Measurements from ENCODE around the gene CA10.

CA10 gene

GRCh38 chr17:52048137-52048898 is 110.2 kb downstream of the CA10 start:
- no peak for DNase-seq (ENCODE audit: low spot score)

GRCh38 chr17:52047086-52047485 is 111.4 kb downstream of the CA10 start:
- no peak for DNase-seq (ENCODE audit: low spot score)

- DNase-seq (ENCODE audit: low spot score): no peak
Measured at GRCh38 chr17:52041123-52041617, 117.3 kb downstream of the CA10 start.

GRCh38 chr17:52036416-52036815 is 122.1 kb downstream of the CA10 start:
- no peak for DNase-seq (ENCODE audit: low spot score)

GRCh38 chr17:52035336-52035915 is 123.1 kb downstream of the CA10 start:
- peak; percentile 58 for DNase-seq (ENCODE audit: low spot score)

- DNase-seq (ENCODE audit: low spot score): no peak
Measured at GRCh38 chr17:52032454-52032853, 126.1 kb downstream of the CA10 start.

GRCh38 chr17:52030052-52030451 is 128.5 kb downstream of the CA10 start:
- DNase-seq (ENCODE audit: low spot score): no peak

- DNase-seq (ENCODE audit: low spot score): no peak
Measured at GRCh38 chr17:52027620-52028295, 130.8 kb downstream of the CA10 start.

GRCh38 chr17:52027081-52027480 is 131.4 kb downstream of the CA10 start:
- DNase-seq (ENCODE audit: low spot score): no peak

- no peak for DNase-seq (ENCODE audit: low spot score)
Measured at GRCh38 chr17:52026075-52026474, 132.4 kb downstream of the CA10 start.

GRCh38 chr17:52025236-52025635 is 133.3 kb downstream of the CA10 start:
- DNase-seq (ENCODE audit: low spot score): no peak

GRCh38 chr17:52024300-52024870 is 134.1 kb downstream of the CA10 start:
- no peak for DNase-seq (ENCODE audit: low spot score)

GRCh38 chr17:52011064-52011463 is 147.4 kb downstream of the CA10 start:
- no peak for DNase-seq (ENCODE audit: low spot score)

- DNase-seq (ENCODE audit: low spot score): no peak
Measured at GRCh38 chr17:51999654-52000053, 158.9 kb downstream of the CA10 start.

GRCh38 chr17:51997723-51998122 is 160.8 kb downstream of the CA10 start:
- no peak for DNase-seq (ENCODE audit: low spot score)

- DNase-seq (ENCODE audit: low spot score): no peak
Measured at GRCh38 chr17:51995797-51996403, 162.6 kb downstream of the CA10 start.

- no peak for DNase-seq (ENCODE audit: low spot score)
Measured at GRCh38 chr17:51992864-51993416, 165.6 kb downstream of the CA10 start.

- DNase-seq (ENCODE audit: low spot score): no peak
Measured at GRCh38 chr17:51971121-51971520, 187.4 kb downstream of the CA10 start.

GRCh38 chr17:51961689-51962088 is 196.8 kb downstream of the CA10 start:
- no peak for DNase-seq (ENCODE audit: low spot score)

- DNase-seq (ENCODE audit: low spot score): no peak
Measured at GRCh38 chr17:51957786-51958185, 200.7 kb downstream of the CA10 start.

- DNase-seq (ENCODE audit: low spot score): no peak
Measured at GRCh38 chr17:51955245-51955644, 203.3 kb downstream of the CA10 start.

GRCh38 chr17:51954232-51954765 is 204.2 kb downstream of the CA10 start:
- DNase-seq (ENCODE audit: low spot score): no peak

Data from putamen (tissue), 1 donor.